Measurements from ENCODE around the gene LARP4B. TPM values are rescaled to one million over a fixed set of nuclear protein-coding genes. Genes with fewer than 3 reads are reported as not detected.

The LARP4B gene
- total and polyA plus RNA-seq, 2 donors (not counting 3 experiments of a cell fraction or from before 2014, with no cell fraction given): 27.4 to 101 TPM

DNA sequence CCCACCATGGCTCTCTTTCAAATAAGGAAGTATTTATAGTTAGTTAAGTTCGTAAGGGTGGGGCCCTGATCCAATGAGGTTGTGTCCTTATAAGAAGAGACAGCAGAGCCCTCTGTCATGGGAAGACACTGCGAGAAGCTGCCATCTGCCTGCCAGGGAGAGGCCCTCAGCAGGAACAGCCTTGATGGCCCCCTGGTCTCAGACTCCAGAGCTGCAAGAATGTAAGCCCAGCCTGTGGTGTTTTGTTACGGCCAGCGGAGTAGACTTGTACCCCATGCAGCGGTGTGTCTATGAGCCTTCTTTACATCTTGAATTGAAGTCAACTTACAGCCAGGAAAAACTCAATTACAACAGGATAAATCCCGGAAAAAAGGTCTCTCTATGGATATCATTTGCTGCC, 14.3 kb upstream of the LARP4B start:
- H3K9me1 ChIP-seq (replicated peaks; ENCODE audit: control insufficient read depth, extremely low read depth, insufficient read depth, low read length): no peaks in the 10 kb centered on the region
- no TSS peak for BruUV-seq (replicated peaks)
- TF ChIP-seq JUN (IDR thresholded peaks at IDR 0.05; ENCODE audit: borderline replicate concordance, insufficient read depth, insufficient read length, low read depth) (no peak), MYC (IDR thresholded peaks at IDR 0.05; ENCODE audit: low read depth, low read length) (no peak), POLR2A (IDR thresholded peaks at IDR 0.05; ENCODE audit: low read depth, low read length) (no peak), GATA2 (IDR thresholded peaks at IDR 0.05; ENCODE audit: insufficient read depth, insufficient read length, low read depth, low read length) (no peak), EZH2 (IDR thresholded peaks at IDR 0.05; ENCODE audit: borderline replicate concordance, low read depth, low read length, severe bottlenecking) (no peak), FOS (IDR thresholded peaks at IDR 0.05; ENCODE audit: borderline replicate concordance, insufficient read depth, low read length) (no peak), POLR2AphosphoS5 (IDR thresholded peaks at IDR 0.05; ENCODE audit: insufficient read depth, low read depth, low read length) (no peak)
- TF ChIP-seq, protein P1, sequence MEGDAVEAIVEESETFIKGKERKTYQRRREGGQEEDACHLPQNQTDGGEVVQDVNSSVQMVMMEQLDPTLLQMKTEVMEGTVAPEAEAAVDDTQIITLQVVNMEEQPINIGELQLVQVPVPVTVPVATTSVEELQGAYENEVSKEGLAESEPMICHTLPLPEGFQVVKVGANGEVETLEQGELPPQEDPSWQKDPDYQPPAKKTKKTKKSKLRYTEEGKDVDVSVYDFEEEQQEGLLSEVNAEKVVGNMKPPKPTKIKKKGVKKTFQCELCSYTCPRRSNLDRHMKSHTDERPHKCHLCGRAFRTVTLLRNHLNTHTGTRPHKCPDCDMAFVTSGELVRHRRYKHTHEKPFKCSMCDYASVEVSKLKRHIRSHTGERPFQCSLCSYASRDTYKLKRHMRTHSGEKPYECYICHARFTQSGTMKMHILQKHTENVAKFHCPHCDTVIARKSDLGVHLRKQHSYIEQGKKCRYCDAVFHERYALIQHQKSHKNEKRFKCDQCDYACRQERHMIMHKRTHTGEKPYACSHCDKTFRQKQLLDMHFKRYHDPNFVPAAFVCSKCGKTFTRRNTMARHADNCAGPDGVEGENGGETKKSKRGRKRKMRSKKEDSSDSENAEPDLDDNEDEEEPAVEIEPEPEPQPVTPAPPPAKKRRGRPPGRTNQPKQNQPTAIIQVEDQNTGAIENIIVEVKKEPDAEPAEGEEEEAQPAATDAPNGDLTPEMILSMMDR (IDR thresholded peaks at IDR 0.05; ENCODE audit: extremely low read depth in 1 of 2, insufficient read depth in 1 of 2, low read depth in 1 of 2, low read length in 2 of 2): no peak
- TF ChIP-seq, protein P2, sequence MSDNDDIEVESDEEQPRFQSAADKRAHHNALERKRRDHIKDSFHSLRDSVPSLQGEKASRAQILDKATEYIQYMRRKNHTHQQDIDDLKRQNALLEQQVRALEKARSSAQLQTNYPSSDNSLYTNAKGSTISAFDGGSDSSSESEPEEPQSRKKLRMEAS (IDR thresholded peaks at IDR 0.05; ENCODE audit: insufficient read depth, insufficient read length): no peak
- no peaks in the 10 kb centered on the region for H4K20me1 ChIP-seq (replicated peaks; ENCODE audit: control insufficient read depth, extremely low read depth, insufficient read depth, low read length)
- peaks cover 0 to 4% of the 10 kb centered on the region in 2 experiments for H3K27me3 ChIP-seq (ENCODE audit: control insufficient read depth in 2 of 2, insufficient read depth in 2 of 2, low read length in 2 of 2)
- H2AFZ ChIP-seq (ENCODE audit: low read depth, low read length): peak overlapping the region; percentile 14
- no peak overlapping the region for H3K4me2 ChIP-seq (ENCODE audit: insufficient read depth, low read length)
- POLR2A ChIA-PET: no interaction called here
- H3K4me1 ChIP-seq (ENCODE audit: control insufficient read depth, extremely low read depth, insufficient read depth, low read length): peaks cover 8% of the 10 kb centered on the region
- H3K36me3 ChIP-seq (ENCODE audit: control insufficient read depth in 2 of 2, extremely low read depth in 1 of 2, insufficient read depth in 2 of 2, low read length in 2 of 2): no peaks in the 10 kb centered on the region
- no peaks in the 10 kb centered on the region for H3K79me2 ChIP-seq (ENCODE audit: control insufficient read depth, insufficient read depth, low read length)
- dilution Hi-C loops (cut with MboI; ENCODE audit: extremely low pct_ligation_motif_present, low sequenced_read_pairs): no loop called here
- no peak for FAIRE-seq
- H3K9ac ChIP-seq (replicated peaks; ENCODE audit: extremely low read depth, insufficient read depth, low read length): no peak overlapping the region
- H3K9me3 ChIP-seq (replicated peaks; ENCODE audit: control insufficient read depth, insufficient read depth, low read length): no peaks in the 10 kb centered on the region
- H3K27ac ChIP-seq (ENCODE audit: insufficient read depth, low read depth, low read length): no peak overlapping the region
- no peak for DNase-seq (ENCODE audit: low read depth, low spot score)
- CTCF ChIA-PET: no interaction called here
- intact Hi-C loops (cut with micrococcal nuclease): no loop called here
- H3K4me3 ChIP-seq (replicated peaks in 1 of 3; ENCODE audit: insufficient read depth in 1 of 3, low read depth in 1 of 3, low read length in 3 of 3): no peak overlapping the region

Data from endothelial cell of umbilical vein (primary cell).